ENCODE data around the gene GCM1.

Gene GCM1

GRCh38 chr6:53103993-53104675 lies 44.5 kb downstream of the GCM1 start:
- Mint-ChIP-seq H3K4me3 (no peak overlapping the region), H3K36me3 (peaks cover 34% of the 10 kb centered on the region), H3K27ac (no peak overlapping the region), H3K9me3 (no peaks in the 10 kb centered on the region), H3K4me1 (no peaks in the 10 kb centered on the region)
- ATAC-seq (no peak), DNase-seq (ENCODE audit: low spot score in 2 of 2) (peak in 1 of 2 donors; percentile 3)

- Mint-ChIP-seq H3K4me1 (no peaks in the 10 kb centered on the region), H3K9me3 (no peaks in the 10 kb centered on the region), H3K36me3 (peaks cover 65% of the 10 kb centered on the region), H3K4me3 (no peak overlapping the region), H3K27ac (peak overlapping the region; percentile 26)
- DNase-seq (ENCODE audit: low spot score in 2 of 2) (peak in 1 of 2 donors; percentile 42), ATAC-seq (peak; percentile 13)
Observed at GRCh38 chr6:53101006-53101405, 47.6 kb downstream of the GCM1 start.

GRCh38 chr6:53100561-53100960 lies 48.1 kb downstream of the GCM1 start:
- peaks cover 70% of the 10 kb centered on the region for H3K36me3 Mint-ChIP-seq
- no peak overlapping the region for H3K4me3 Mint-ChIP-seq
- ATAC-seq (no peak), DNase-seq (ENCODE audit: low spot score in 2 of 2) (no peak)
- no peaks in the 10 kb centered on the region for H3K9me3 Mint-ChIP-seq
- H3K4me1 Mint-ChIP-seq = no peaks in the 10 kb centered on the region
- H3K27ac Mint-ChIP-seq = peak overlapping the region; percentile 50

- H3K36me3 Mint-ChIP-seq = peaks cover 95% of the 10 kb centered on the region
- H3K4me1 Mint-ChIP-seq = no peaks in the 10 kb centered on the region
- H3K9me3 Mint-ChIP-seq = no peaks in the 10 kb centered on the region
- ATAC-seq (no peak), DNase-seq (ENCODE audit: low spot score in 2 of 2) (no peak)
- no peak overlapping the region for H3K4me3 Mint-ChIP-seq
- H3K27ac Mint-ChIP-seq = no peak overlapping the region
Observed at GRCh38 chr6:53095716-53096115, 52.9 kb downstream of the GCM1 start.

- Mint-ChIP-seq H3K4me1 (no peaks in the 10 kb centered on the region), H3K4me3 (no peak overlapping the region), H3K9me3 (no peaks in the 10 kb centered on the region), H3K27ac (no peak overlapping the region), H3K36me3 (peaks cover 95% of the 10 kb centered on the region)
- DNase-seq (ENCODE audit: low spot score in 2 of 2) (no peak), ATAC-seq (no peak)
Observed at GRCh38 chr6:53095270-53095669, 53.4 kb downstream of the GCM1 start.

- Mint-ChIP-seq H3K36me3 (peaks cover 100% of the 10 kb centered on the region), H3K27ac (peak overlapping the region; percentile 46), H3K4me1 (no peaks in the 10 kb centered on the region), H3K4me3 (no peak overlapping the region), H3K9me3 (no peaks in the 10 kb centered on the region)
- no peak for ATAC-seq
- no peak for DNase-seq (ENCODE audit: low spot score in 2 of 2)
Observed at GRCh38 chr6:53090576-53090975, 58.1 kb downstream of the GCM1 start.

- Mint-ChIP-seq H3K4me1 (no peaks in the 10 kb centered on the region), H3K4me3 (no peak overlapping the region), H3K9me3 (no peaks in the 10 kb centered on the region), H3K36me3 (peaks cover 100% of the 10 kb centered on the region), H3K27ac (no peak overlapping the region)
- DNase-seq (ENCODE audit: low spot score in 2 of 2) (no peak), ATAC-seq (no peak)
Observed at GRCh38 chr6:53089948-53090347, 58.7 kb downstream of the GCM1 start.

GRCh38 chr6:53086302-53086701 lies 62.3 kb downstream of the GCM1 start:
- DNase-seq (ENCODE audit: low spot score in 2 of 2) (no peak), ATAC-seq (no peak)
- H3K9me3 Mint-ChIP-seq = no peaks in the 10 kb centered on the region
- H3K4me1 Mint-ChIP-seq = no peaks in the 10 kb centered on the region
- no peak overlapping the region for H3K4me3 Mint-ChIP-seq
- no peak overlapping the region for H3K27ac Mint-ChIP-seq
- peaks cover 100% of the 10 kb centered on the region for H3K36me3 Mint-ChIP-seq

- peak overlapping the region; percentile 45 for H3K27ac Mint-ChIP-seq
- H3K4me1 Mint-ChIP-seq = no peaks in the 10 kb centered on the region
- no peak overlapping the region for H3K4me3 Mint-ChIP-seq
- ATAC-seq = no peak
- DNase-seq (ENCODE audit: low spot score in 2 of 2) = no peak
- no peaks in the 10 kb centered on the region for H3K9me3 Mint-ChIP-seq
- peaks cover 100% of the 10 kb centered on the region for H3K36me3 Mint-ChIP-seq
Observed at GRCh38 chr6:53080813-53081212, 67.8 kb downstream of the GCM1 start.
